A549 treated with GW870086 at 1 μM for 4 hours (cell line): ENCODE measurements around the gene TSR1. TPM values are rescaled to one million over a fixed set of nuclear protein-coding genes. Genes with fewer than 3 reads are reported as not detected.

Experiments used
- total RNA-seq: library from RNA; stranded (reverse); fragments of 200-300 nt; extraction: Qiagen RNA extraction; gene quantifications from 5 replicates; pipeline ENCODE4 v1.2.3, GENCODE V29; 2022; ENCODE audit warnings: low read depth

The TSR1 gene
- 56.8 to 70.5 TPM (median 60.3 TPM) in 5 replicates for total RNA-seq

GRCh38 chr17:2336215-2336851 lies at the start of gene TSR1:
Gene TSR1 (minus strand): TSS chr17:2336457. CDS start chr17:2336427, 30 bp downstream.

GRCh38 chr17:2336852-2337543 lies 741 bp upstream of the TSR1 start, which contains the start of gene SGSM2:
Gene SGSM2 (plus strand): TSS chr17:2337501. CDS start chr17:2337689, 188 bp downstream.

GRCh38 chr17:2303204-2304188 lies 32.8 kb downstream of the TSR1 start, which contains the start of the genes SMG6 and SRR:
Gene SMG6 (minus strand): TSS chr17:2303785. CDS start chr17:2303720, 65 bp downstream.
Gene SRR (plus strand): TSS chr17:2303950. CDS start chr17:2315561, 11,611 bp downstream.

Other genes with a start within 250 kb of the TSR1 start
- 20.5 to 23.9 TPM (median 22.2 TPM) in 5 replicates for gene SMG6, start 32.7 kb downstream of the TSR1 start, total RNA-seq
- gene SRR, start 32.5 kb downstream of the TSR1 start, total RNA-seq = 6.1 to 10.1 TPM (median 7.6 TPM) in 5 replicates
- 30.6 to 43.8 TPM (median 40.6 TPM) in 5 replicates for gene SGSM2, start 1.0 kb upstream of the TSR1 start, total RNA-seq
- gene MNT, start 64.6 kb upstream of the TSR1 start, total RNA-seq = 13.1 to 15.9 TPM (median 15.0 TPM) in 5 replicates
- gene METTL16, start 175.4 kb upstream of the TSR1 start, total RNA-seq = 26.9 to 35.9 TPM (median 34.2 TPM) in 5 replicates